ENCODE results near the gene RABL6.

RABL6 gene

DNA sequence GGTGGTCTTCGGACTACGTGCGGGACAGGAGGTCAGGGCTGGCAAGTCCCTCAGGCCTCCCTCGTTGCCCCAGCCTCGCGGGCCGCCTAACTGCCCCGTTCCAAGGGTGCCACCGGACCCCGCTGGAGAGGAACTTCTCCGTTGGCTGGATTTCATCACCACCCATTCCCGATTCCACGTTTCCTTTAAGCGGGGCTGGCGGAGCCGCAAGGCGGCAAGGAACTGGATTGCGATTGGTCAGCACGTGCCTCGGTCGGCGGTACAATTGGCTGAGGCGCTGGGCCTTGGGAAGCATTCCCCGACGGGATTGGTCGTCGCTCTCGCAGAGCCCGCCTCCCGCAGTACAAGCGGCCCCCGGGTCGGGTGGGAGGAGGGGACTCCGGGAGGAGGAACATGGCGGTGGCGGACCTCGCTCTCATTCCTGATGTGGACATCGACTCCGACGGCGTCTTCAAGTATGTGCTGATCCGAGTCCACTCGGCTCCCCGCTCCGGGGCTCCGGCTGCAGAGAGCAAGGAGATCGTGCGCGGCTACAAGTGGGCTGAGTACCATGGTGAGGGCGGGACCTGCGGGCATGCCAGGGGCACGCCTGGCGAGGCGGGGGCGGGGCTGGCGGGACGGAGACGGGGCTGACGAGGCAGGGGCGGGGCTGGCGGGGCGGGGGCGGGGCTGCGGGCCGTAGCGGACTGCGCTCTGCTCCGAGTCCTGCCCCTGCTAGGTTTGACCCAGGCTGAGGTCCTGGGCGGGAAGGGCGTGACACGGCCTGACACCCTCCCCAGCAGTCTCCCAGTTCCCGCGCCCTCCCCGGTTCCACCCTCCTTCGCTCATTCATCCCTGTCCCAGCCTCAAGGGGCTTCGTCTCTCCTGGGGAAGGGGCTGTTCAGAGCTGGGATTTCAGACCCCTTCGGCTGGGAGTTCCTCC, 41.6 kb downstream of the RABL6 start, which contains the start of gene PHPT1:
Gene PHPT1 (plus strand): TSS at position 372 of the 922 bp plus-strand sequence. CDS start 22 bp downstream, at position 394.
- ChIA-PET POLR2A (interaction anchor here (0.6 to 1.8 kb wide), 4 partner anchors 9 to 52 kb away, joined by 3 to 5 read pairs (median 4); partner anchors contain the start of gene EDF1), CTCF (no interaction called here)
- Histone ChIP-seq H3K27ac (ENCODE audit: extremely low read depth, low read depth, low read length) (peak within 1 kb of the TSS; percentile 94), H3K4me3 (ENCODE audit: low read depth, low read length) (peak within 1 kb of the TSS; percentile 86), H3K9me3 (ENCODE audit: control insufficient read depth, insufficient read depth, low read depth, low read length) (no peaks in the 10 kb centered on the region), H3K36me3 (ENCODE audit: control insufficient read depth in 2 of 2, insufficient read depth in 1 of 2, low read length in 2 of 2) (peaks cover 0 to 27% of the 10 kb centered on the region in 2 experiments; a peak in 1 of 3 replicates), H3K4me1 (ENCODE audit: control insufficient read depth, insufficient read depth, low read length) (0 out of 2 replicates have a peak, but pooled peaks cover 4% of the 10 kb centered on the region)
- TF ChIP-seq ZNF10 (tag by site-specific recombination; IDR thresholded peaks at IDR 0.05): peak; percentile 57; the same call in 1 of the 2 replicates
- TF ChIP-seq, protein P1, sequence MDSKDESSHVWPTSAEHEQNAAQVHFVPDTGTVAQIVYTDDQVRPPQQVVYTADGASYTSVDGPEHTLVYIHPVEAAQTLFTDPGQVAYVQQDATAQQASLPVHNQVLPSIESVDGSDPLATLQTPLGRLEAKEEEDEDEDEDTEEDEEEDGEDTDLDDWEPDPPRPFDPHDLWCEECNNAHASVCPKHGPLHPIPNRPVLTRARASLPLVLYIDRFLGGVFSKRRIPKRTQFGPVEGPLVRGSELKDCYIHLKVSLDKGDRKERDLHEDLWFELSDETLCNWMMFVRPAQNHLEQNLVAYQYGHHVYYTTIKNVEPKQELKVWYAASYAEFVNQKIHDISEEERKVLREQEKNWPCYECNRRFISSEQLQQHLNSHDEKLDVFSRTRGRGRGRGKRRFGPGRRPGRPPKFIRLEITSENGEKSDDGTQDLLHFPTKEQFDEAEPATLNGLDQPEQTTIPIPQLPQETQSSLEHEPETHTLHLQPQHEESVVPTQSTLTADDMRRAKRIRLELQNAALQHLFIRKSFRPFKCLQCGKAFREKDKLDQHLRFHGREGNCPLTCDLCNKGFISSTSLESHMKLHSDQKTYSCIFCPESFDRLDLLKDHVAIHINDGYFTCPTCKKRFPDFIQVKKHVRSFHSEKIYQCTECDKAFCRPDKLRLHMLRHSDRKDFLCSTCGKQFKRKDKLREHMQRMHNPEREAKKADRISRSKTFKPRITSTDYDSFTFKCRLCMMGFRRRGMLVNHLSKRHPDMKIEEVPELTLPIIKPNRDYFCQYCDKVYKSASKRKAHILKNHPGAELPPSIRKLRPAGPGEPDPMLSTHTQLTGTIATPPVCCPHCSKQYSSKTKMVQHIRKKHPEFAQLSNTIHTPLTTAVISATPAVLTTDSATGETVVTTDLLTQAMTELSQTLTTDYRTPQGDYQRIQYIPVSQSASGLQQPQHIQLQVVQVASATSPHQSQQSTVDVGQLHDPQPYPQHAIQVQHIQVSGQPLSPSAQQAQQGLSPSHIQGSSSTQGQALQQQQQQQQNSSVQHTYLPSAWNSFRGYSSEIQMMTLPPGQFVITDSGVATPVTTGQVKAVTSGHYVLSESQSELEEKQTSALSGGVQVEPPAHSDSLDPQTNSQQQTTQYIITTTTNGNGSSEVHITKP (tag by site-specific recombination; IDR thresholded peaks at IDR 0.05): peak; percentile 64
- peak; percentile 76 for TF ChIP-seq GLIS2 (tag by site-specific recombination; IDR thresholded peaks at IDR 0.05)
- no peak for TF ChIP-seq ZNF792 (tag by site-specific recombination; IDR thresholded peaks at IDR 0.05)
- TF ChIP-seq, protein P2, sequence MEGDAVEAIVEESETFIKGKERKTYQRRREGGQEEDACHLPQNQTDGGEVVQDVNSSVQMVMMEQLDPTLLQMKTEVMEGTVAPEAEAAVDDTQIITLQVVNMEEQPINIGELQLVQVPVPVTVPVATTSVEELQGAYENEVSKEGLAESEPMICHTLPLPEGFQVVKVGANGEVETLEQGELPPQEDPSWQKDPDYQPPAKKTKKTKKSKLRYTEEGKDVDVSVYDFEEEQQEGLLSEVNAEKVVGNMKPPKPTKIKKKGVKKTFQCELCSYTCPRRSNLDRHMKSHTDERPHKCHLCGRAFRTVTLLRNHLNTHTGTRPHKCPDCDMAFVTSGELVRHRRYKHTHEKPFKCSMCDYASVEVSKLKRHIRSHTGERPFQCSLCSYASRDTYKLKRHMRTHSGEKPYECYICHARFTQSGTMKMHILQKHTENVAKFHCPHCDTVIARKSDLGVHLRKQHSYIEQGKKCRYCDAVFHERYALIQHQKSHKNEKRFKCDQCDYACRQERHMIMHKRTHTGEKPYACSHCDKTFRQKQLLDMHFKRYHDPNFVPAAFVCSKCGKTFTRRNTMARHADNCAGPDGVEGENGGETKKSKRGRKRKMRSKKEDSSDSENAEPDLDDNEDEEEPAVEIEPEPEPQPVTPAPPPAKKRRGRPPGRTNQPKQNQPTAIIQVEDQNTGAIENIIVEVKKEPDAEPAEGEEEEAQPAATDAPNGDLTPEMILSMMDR (tag by site-specific recombination; IDR thresholded peaks at IDR 0.05): no peak
- no peak for TF ChIP-seq ZNF529 (tag by site-specific recombination; IDR thresholded peaks at IDR 0.05; ENCODE audit: insufficient replicate concordance)
- peak; percentile 45; the same call in 1 of the 2 replicates for TF ChIP-seq ZNF76 (tag by site-specific recombination; IDR thresholded peaks at IDR 0.05; ENCODE audit: borderline replicate concordance, low read depth)
- TF ChIP-seq, protein P3, sequence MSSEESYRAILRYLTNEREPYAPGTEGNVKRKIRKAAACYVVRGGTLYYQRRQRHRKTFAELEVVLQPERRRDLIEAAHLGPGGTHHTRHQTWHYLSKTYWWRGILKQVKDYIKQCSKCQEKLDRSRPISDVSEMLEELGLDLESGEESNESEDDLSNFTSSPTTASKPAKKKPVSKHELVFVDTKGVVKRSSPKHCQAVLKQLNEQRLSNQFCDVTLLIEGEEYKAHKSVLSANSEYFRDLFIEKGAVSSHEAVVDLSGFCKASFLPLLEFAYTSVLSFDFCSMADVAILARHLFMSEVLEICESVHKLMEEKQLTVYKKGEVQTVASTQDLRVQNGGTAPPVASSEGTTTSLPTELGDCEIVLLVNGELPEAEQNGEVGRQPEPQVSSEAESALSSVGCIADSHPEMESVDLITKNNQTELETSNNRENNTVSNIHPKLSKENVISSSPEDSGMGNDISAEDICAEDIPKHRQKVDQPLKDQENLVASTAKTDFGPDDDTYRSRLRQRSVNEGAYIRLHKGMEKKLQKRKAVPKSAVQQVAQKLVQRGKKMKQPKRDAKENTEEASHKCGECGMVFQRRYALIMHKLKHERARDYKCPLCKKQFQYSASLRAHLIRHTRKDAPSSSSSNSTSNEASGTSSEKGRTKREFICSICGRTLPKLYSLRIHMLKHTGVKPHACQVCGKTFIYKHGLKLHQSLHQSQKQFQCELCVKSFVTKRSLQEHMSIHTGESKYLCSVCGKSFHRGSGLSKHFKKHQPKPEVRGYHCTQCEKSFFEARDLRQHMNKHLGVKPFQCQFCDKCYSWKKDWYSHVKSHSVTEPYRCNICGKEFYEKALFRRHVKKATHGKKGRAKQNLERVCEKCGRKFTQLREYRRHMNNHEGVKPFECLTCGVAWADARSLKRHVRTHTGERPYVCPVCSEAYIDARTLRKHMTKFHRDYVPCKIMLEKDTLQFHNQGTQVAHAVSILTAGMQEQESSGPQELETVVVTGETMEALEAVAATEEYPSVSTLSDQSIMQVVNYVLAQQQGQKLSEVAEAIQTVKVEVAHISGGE (tag by site-specific recombination; conservative IDR thresholded peaks at IDR 0.05; ENCODE audit: low read depth): peak; percentile 21; the same call in 1 of the 2 replicates
- no peak for TF ChIP-seq ZNF701 (tag by site-specific recombination; IDR thresholded peaks at IDR 0.05)
- TF ChIP-seq, protein P4, sequence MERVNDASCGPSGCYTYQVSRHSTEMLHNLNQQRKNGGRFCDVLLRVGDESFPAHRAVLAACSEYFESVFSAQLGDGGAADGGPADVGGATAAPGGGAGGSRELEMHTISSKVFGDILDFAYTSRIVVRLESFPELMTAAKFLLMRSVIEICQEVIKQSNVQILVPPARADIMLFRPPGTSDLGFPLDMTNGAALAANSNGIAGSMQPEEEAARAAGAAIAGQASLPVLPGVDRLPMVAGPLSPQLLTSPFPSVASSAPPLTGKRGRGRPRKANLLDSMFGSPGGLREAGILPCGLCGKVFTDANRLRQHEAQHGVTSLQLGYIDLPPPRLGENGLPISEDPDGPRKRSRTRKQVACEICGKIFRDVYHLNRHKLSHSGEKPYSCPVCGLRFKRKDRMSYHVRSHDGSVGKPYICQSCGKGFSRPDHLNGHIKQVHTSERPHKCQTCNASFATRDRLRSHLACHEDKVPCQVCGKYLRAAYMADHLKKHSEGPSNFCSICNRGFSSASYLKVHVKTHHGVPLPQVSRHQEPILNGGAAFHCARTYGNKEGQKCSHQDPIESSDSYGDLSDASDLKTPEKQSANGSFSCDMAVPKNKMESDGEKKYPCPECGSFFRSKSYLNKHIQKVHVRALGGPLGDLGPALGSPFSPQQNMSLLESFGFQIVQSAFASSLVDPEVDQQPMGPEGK (tag by site-specific recombination; IDR thresholded peaks at IDR 0.05): peak; percentile 90
- TF ChIP-seq, protein P5, sequence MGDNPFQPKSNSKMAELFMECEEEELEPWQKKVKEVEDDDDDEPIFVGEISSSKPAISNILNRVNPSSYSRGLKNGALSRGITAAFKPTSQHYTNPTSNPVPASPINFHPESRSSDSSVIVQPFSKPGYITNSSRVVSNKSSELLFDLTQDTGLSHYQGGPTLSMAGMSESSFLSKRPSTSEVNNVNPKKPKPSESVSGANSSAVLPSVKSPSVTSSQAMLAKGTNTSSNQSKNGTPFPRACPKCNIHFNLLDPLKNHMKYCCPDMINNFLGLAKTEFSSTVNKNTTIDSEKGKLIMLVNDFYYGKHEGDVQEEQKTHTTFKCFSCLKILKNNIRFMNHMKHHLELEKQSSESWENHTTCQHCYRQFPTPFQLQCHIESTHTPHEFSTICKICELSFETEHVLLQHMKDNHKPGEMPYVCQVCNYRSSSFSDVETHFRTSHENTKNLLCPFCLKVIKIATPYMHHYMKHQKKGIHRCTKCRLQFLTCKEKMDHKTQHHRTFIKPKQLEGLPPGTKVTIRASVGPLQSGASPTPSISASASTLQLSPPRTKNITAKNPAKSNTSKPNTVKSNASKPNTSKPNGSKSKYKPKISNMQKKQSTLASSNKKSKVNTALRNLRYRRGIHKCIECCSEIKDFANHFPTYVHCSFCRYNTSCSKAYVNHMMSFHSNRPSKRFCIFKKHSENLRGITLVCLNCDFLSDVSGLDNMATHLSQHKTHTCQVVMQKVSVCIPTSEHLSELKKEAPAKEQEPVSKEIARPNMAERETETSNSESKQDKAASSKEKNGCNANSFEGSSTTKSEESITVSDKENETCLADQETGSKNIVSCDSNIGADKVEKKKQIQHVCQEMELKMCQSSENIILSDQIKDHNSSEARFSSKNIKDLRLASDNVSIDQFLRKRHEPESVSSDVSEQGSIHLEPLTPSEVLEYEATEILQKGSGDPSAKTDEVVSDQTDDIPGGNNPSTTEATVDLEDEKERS (tag by site-specific recombination; IDR thresholded peaks at IDR 0.05): no peak
- TF ChIP-seq, protein P6, sequence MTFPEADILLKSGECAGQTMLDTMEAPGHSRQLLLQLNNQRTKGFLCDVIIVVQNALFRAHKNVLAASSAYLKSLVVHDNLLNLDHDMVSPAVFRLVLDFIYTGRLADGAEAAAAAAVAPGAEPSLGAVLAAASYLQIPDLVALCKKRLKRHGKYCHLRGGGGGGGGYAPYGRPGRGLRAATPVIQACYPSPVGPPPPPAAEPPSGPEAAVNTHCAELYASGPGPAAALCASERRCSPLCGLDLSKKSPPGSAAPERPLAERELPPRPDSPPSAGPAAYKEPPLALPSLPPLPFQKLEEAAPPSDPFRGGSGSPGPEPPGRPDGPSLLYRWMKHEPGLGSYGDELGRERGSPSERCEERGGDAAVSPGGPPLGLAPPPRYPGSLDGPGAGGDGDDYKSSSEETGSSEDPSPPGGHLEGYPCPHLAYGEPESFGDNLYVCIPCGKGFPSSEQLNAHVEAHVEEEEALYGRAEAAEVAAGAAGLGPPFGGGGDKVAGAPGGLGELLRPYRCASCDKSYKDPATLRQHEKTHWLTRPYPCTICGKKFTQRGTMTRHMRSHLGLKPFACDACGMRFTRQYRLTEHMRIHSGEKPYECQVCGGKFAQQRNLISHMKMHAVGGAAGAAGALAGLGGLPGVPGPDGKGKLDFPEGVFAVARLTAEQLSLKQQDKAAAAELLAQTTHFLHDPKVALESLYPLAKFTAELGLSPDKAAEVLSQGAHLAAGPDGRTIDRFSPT (tag by site-specific recombination; IDR thresholded peaks at IDR 0.05): peak; percentile 99
- peak; percentile 66; the same call in 1 of the 2 replicates for TF ChIP-seq ZNF501 (tag by site-specific recombination; IDR thresholded peaks at IDR 0.05)
- TF ChIP-seq ZNF266 (tag by site-specific recombination; IDR thresholded peaks at IDR 0.05; ENCODE audit: low read depth): no peak
- TF ChIP-seq ZNF24 (tag by site-specific recombination; IDR thresholded peaks at IDR 0.05): peak; percentile 50; the same call in 1 of the 2 replicates
- TF ChIP-seq ZNF629 (tag by site-specific recombination; IDR thresholded peaks at IDR 0.05): peak; percentile 41; the same call in 1 of the 2 replicates
- TF ChIP-seq YY2 (tag by site-specific recombination; IDR thresholded peaks at IDR 0.05): peak; percentile 83
- TF ChIP-seq ZNF341 (tag by site-specific recombination; IDR thresholded peaks at IDR 0.05; ENCODE audit: low read depth): 0 out of 2 replicates have a peak, but pooled peaks have one; percentile 8
